SK-N-MC (cell line): ENCODE results near the gene G0S2.

Source experiments
- EZH2 ChIP-seq: fragments of 200-600 bp; sonication (generic); IDR thresholded peaks from one replicate; pipeline ENCODE4 v1.6.1; 2017; ENCODE audit warnings: antibody characterized with exemption
- FOXP2 ChIP-seq: optimal IDR thresholded peaks from 2 replicates; pipeline ENCODE3; 2011; ENCODE audit warnings: mild to moderate bottlenecking, moderate library complexity; ENCODE audit not compliant: insufficient read depth; ENCODE audit errors: extremely low read length, control extremely low read depth
- POLR2AphosphoS5 ChIP-seq: IDR thresholded peaks from 2 replicates; pipeline ENCODE4 v1.6.1; 2012; ENCODE audit warnings: mild to moderate bottlenecking, low read depth, low read length, borderline replicate concordance

DNA sequence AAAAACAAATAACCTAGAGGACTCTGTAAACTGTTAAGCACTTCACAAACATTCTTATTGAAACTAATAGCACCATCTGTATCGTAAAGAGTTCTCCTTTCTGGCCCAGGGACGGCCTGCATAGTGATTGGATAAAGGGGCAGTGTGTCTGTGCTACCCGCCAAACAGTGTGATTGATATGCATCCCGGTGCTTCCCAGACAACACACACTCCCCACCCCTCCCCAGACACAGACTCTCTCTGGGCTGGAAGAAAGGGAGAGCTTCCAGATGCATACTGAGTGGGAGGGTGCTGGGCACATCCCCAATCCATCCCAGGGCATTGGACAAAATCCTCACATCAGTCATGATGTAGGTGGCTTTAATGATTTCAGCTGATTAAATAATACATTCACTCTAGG is 33.1 kb downstream of the G0S2 start:
- TF ChIP-seq POLR2AphosphoS5 = no peak
- no peak for TF ChIP-seq EZH2
- TF ChIP-seq FOXP2 = no peak
